Germinal center (tissue), 1 donor: Measurements from ENCODE around the gene RIT1.
"Not testable (repeated sequence)": the region's sequence is repeated elsewhere in the genome, so short reads cannot be mapped to it uniquely, and the experiment has no call there.

Experiments used
- DNase-seq: peaks from one replicate; pipeline ENCODE4 v3.0.0; 2012; ENCODE audit warnings: mixed read lengths, low spot score

RIT1 gene

DNA sequence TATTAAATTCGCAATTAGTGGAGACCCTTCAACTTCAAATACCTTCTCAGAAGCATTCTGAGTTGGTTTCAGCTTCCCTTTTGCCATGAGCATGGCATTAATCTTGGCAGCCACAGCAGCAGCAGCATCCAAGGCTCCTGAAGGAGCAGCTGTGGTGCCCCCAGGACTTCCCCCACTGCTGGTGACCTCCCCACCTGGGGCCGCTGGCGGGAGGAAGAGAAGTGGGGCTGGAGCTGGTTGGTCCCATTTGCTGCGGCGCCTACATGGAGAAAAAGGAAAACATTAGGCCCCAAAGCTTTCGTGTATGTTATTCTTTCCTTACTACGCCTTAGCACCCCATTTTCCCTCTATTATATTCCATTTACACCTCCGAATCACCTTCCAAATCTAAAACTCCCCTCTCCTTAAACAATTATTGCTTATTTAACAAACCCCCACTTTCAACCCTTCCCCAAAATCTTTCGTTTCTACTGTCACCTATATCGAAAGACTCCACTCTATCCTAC lies 22.5 kb upstream of the RIT1 start:
- no peak for DNase-seq

DNA sequence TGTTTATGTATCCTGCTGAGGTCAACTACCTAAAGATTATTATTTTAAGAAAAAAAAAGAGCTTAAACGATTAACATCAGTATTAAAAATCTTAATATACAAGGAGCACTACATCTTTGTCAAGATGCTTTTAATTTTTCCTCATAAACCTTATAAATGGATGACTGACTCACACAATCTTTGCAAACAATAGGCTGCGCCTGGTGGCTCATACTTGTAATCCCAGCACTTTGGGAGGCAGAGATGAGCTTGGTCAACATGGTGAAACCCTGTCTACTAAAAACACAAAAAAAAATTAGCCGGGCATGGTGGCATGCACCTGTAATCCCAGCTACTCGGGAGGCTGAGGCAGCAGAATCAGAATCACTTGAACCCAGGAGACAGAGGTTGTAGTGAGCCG lies 21.3 kb upstream of the RIT1 start:
- DNase-seq: no peak

- DNase-seq: no peak
These were observed 20.9 kb upstream of the RIT1 start for GRCh38 chr1:155932081-155932480.

- no peak for DNase-seq
These were observed 20.3 kb upstream of the RIT1 start for GRCh38 chr1:155931332-155932038.

GRCh38 chr1:155930725-155931124 lies 19.6 kb upstream of the RIT1 start:
- DNase-seq: not testable (repeated sequence)

GRCh38 chr1:155929057-155929456 lies 17.9 kb upstream of the RIT1 start:
- DNase-seq: no peak

DNA sequence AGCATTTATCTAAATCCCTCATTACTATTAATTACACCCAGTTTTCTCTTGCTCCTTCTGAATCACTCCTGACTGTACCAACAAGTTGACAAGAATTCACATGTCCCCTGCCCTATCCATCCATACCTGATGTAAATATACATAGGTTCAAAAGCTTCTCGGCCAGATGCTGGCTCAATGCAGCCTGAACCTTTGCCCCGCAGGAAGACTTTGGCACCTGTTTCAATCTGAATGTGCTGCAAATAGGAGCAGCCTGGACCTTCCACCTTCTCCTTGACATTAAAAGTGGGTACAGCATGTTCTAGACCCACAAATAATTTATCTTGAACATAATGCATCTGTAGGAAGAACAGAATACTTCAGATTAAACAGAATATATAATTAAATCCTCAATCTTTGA lies 14.4 kb upstream of the RIT1 start:
- no peak for DNase-seq

DNA sequence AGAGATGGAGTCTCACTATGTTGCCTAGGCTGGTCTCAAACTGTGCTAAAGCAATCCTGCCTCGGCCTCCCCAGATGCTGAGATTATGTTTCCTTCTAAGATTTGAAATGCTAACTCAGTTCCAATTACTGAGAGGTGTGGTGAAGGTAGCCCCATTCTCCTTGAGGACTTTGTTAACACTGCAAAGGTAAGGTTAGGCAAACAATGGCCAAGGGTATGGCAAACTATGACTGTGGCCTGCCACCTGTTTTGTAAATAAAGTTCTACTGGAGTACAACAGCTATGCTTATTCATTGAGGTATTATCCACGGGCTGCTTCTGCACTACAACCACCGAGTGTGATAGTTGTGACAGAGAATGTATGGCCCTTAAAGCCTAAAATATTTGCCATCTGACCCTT lies 9.6 kb upstream of the RIT1 start:
- no peak for DNase-seq

DNA sequence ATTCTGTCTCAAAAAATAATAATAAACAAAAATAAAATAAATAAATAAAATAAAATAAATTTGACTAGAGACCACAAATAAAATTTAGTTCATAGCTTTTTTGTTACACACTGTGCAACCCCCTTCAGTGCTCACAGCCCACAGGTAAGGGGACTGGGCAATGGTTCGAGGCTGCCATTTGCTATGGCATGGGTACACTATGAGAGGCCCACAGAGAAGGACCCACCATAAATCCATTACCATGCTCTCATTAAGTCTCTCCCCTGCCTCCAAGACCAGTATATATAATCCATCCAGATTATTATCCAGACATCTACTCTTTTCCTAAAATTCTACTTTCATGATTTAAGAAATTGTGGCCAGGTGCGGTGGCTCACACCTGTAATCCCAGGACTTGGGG lies 8.7 kb upstream of the RIT1 start:
- DNase-seq: no peak

GRCh38 chr1:155918660-155919059 lies 7.5 kb upstream of the RIT1 start:
- no peak for DNase-seq

GRCh38 chr1:155913969-155914757 lies 3.0 kb upstream of the RIT1 start:
- DNase-seq: no peak

GRCh38 chr1:155912056-155912536 lies 947 bp upstream of the RIT1 start:
- no peak for DNase-seq

GRCh38 chr1:155910621-155911121 lies 478 bp downstream of the RIT1 start:
- DNase-seq: no peak

DNA sequence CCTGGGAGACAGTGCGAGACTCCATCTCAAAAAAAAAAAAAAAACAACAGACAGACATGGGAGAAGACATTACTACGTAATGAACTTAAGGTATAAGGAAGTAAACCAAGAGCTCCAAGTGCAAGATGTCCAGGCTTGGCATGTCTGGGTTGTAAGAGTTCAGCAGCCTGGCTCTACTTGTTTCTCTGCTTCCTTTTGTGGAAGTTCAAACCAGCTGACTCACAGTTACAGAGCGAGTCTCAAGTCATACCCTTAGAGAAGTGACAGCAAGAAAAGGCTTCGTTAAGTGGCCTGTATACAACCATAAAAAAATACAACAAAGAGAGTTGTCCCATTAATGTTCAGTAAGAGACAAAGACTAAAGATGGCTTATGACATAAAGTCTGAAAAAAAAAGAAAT lies 1.3 kb downstream of the RIT1 start:
- DNase-seq: no peak

DNA sequence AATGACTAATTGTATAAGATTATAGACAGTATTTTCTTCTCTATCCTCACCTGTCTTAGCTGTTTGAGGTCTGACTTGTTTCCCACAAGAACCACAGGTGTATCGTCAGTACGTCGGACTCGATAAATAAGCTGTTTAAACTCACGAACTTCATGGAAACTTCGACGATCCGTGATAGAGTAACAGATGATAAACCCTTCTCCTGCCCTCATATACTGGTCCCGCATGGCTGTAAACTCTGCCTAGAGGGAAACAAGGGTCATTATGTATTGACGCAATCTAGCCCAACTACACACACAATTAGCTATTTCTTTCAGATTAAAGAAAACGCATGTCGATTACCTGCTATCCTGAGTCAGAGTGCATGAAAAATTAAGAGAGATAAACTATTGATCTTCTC lies 6.9 kb downstream of the RIT1 start:
- DNase-seq: no peak

DNA sequence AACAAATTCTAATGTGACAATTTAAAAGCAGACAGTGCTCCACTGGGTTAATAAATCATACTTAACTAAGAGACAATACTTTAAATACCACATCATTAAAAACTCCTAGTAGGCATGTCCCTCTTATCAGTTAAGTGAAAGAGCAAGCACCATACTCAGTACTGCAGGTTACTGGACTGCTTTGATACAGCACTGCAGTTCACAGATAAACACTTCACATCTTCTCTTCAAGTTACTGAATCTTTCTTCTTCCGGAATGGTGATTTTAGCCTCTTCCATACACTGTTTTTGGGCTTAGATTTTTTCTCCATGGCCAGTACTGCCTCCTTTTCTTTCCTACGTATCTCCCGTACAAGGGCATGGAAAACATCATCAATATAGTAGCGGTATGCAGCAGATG lies 11.0 kb downstream of the RIT1 start:
- no peak for DNase-seq

DNA sequence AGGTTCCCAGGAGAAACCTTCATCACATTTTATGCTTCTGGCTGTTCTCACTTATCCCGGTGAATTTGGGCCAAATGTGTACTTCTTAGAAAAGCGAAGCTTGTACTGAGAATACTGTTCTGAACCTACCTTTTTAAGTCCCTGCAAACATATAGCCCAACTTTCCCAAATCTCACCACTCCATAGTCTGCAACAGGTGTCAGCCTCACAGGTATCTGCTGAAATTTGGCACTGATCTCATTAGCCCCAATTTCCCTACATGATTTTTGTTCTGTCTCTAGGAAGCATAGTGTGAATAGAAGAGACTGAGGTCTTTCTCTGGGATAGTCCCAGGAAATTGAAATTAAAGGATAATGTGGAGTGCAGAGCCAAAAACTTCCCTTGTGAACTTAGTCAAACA lies 11.5 kb downstream of the RIT1 start:
- DNase-seq: no peak

GRCh38 chr1:155898888-155899287 lies 12.3 kb downstream of the RIT1 start:
- no peak for DNase-seq

- no peak for DNase-seq
These were observed 13.4 kb downstream of the RIT1 start for GRCh38 chr1:155897746-155898145.

DNA sequence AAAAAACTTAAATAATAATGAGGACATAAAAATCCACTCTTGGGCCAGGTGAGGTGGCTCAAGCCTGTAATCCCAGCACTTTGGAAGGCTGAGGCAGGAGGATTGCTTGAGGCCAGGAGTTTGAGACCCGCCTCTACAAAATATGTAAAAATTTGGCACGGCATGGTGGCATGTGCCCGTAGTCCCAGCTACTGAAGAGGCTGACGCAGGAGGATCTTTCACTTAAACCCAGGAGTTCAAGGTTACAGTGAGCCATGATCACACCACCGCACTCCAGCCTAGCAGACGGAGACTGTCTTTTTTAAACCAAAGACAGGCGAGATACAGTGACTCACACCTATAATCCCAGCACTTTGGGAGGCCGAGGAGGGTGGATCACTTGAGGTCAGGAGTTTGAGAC lies 14.7 kb downstream of the RIT1 start:
- not testable (repeated sequence) for DNase-seq

GRCh38 chr1:155895617-155896016 lies 15.5 kb downstream of the RIT1 start:
- DNase-seq: not testable (repeated sequence)

DNA sequence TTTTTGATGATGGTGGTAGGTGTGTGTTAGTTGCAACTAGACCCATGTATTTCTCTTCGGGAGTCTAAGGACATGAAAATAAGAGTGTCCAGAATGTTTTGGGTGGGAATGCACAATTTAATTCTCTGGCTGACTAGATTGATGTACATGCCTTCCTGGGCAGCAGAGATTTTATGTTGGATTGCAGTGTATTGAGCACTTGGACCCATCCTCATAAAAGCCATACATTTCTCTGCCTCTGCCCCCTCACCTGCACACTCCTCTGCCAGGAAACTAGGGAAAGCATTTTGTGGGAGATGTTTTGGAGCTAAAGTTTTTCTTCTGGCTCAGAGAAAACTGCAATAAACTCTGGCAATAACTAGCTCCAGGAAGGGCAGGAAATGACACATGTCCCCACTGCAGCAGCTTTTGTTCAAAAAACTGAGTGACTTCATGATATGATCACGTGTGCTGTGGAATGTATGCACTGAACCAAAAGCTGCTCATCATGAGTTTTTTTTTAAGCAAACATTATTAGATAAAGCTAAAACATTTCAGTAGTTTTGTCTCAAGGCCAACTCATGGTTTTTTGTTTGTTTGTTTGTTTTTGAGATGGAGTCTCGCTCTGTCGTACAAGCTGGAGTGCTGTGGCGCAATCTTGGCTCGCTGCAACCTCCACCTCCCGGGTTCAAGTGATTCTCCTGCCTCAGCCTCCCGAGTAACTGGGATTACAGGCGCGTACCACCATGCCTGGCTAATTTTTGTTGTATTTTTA lies 17.6 kb downstream of the RIT1 start:
- no peak for DNase-seq
